DMS 273 (cell line): ENCODE measurements around the gene ANKFN1.

Experiments used
- DNase-seq: peaks from one replicate; lab custom pipeline; 2025; ENCODE audit not compliant: unreplicated experiment; lab: John Stamatoyannopoulos, UW

Gene ANKFN1

DNA sequence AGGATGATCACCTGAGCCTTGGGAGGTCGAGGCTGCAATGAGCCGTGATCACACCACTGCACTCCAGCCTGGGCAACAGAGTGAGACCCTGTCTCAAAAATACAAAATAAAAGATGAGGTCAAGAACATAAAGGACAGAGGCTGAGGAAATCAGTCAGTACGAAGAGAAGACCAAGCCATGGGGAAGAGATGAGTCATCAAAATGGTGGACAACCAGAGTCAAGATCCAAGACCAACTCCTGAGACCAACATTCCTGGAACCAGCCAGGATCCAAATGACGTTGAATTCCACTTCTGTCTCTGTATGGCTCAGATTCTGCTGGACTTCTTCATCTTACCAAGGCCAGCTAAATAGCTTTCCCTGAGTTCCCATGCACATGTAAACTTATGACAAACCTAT, 395.4 kb downstream of the ANKFN1 start:
- DNase-seq = no peak

DNA sequence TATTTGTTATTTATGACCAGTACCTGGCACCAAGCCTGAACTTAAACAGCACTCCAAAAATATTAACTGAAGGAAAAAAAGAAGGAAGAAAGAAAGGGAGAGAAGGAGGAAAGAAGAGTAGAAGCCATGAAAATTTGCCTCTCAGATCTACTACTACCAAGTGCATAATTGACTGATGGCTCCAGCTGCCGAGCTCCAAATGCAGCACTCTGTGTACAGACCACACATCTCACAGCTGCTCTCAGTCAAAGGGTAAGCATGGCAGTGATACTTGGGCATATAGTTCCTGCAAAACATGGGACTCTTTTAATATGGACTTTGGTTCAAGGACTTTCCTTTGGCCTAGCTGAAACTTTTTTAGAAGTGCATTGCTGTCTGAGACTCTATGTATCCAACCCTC, 396.2 kb downstream of the ANKFN1 start:
- DNase-seq = no peak

DNA sequence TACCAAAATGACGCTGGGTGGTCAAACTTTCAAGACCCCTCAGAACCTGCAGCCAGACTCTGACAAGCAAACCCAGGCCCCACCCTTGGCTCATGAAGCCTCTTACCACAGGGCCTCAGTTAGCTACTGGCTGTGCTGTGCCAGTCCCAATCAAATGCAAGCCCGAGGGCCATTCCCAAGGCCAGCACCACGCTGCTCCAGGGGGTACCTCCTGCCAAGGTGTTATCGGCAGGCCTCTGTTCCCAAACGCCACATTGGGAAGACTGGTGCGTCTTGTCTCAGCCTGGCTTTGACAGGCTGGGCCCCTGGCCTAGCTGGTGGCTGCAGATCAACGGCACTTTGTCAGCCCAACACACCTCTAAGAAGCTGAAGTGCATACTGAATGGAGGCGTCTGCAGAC, 404.4 kb downstream of the ANKFN1 start:
- no peak for DNase-seq

DNA sequence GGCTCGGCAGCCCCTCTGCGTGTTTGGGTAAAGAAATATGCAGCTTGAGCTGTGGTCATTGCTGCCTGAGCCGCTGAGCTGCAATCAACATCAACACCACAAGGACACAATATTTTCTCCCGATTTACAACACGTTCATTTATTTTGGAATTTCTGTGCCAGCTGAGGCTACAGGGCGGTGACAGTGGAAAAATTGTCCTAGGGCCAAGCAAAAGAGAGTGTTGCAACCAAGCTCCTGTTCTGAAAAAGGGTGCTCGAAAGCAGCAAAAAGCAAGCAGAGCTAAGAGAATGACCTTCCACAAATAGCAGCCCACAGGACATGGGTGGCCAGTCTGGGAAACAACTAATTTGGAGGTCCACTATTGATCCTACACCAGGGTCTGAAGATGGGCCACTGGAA, 404.8 kb downstream of the ANKFN1 start:
- DNase-seq = no peak
